Activated CD4-positive, alpha-beta T cell treated with anti-CD3 and anti-CD28 coated beads, Interleukin-2, amount 50 U/mL, for 4 hours (primary cell): ENCODE data around the gene INPP5E.

Source experiments
- DNase-seq, 2 experiments: peaks; one replicate each; pipeline ENCODE4 v3.0.0-alpha.2; 2020

INPP5E gene

DNA sequence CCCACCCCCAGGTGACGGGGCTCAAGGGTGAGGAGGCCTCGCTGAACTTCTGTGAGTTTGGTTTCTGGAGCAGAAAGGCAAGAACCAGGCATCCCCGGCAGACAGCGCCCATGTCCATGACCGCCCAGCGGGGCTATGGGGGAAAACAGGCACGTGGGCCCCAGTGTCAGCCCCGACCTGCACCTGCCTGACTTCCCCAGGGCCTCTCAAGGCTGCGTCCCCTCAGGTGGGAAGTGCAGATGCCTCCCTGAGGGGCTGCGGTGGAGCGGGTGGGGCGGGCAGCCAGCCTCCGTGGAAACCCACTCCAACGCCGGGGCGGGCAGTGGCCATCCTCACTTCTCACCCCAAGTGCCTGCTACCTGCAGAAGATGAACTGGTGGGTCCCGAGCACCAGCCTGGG, 59.3 kb downstream of the INPP5E start:
- no peak for DNase-seq

DNA sequence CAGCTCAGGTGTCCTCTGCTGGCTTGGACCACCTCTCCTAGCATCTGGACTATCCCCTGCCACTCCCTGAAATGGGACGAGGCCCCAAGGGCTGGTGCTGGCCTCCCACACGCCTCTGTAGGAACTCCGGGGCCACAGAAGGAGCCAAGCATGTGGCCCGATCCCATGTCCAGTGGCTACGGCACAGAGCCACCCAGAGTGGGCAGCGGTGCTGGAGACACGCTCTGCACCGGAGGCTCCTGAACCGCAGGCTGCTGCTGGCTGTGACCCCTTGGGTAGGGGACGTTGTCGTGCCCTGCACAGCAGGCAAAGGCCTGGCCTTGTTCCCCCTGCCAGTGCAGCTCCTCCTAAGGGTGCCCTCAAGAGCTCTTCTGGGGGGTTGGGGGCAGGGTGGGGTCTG, 59.8 kb downstream of the INPP5E start:
- no peak for DNase-seq

DNA sequence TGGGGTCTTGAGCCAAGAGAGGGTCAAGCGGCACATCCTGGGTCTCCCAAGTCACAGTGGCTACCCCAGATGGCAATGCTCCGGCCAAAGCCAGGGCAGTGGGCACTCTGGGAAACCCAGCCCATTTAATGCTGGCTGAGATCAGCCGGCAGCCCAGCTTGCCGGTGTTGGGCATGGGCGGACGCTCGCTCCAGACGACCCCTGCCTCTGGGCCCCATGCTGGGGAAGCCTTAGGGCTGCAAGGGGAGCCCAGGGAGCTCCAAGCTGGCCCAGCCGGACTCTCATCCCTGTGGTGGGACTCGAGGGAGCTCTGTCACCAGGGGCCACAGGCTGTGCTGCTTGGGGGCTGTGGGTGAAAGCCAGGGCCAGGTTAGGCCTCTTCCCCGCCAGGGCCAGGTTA, 60.2 kb downstream of the INPP5E start:
- no peak for DNase-seq

DNA sequence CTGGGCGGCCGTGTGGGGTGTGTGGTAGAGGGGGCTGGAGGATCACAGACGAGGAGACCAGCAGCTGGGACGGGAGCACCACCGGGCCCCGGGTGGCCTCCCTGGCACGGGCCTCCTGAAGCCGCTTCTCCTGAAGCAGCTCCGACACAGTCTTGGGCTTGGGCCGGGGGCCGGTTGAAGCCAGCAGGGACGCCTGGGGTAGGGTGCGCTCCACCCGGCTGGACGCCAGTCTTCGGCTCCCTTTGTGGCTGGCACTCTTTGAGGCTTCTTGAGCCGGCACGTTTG, 60.7 kb downstream of the INPP5E start:
- DNase-seq = no peak
